CD14-positive monocyte (primary cell): ENCODE measurements around the gene SREK1. TPM values are rescaled to one million over a fixed set of nuclear protein-coding genes. Genes with fewer than 3 reads are reported as not detected.

Experiments used
- DNase-seq, 3 donors: peaks; one replicate each; pipeline ENCODE4 v3.0.0-alpha.2; 2011 to 2022
- H2AFZ ChIP-seq: 2 replicates; pipeline ENCODE4 v1.6.0; 2012; ENCODE audit warnings: mild to moderate bottlenecking, low read depth, low read length, inconsistent platforms; ENCODE audit not compliant: insufficient read depth, poor library complexity, severe bottlenecking
- H3K27ac ChIP-seq, 2 donors: 1 replicate in 1 of 2; 2 replicates in 1 of 2; pipeline ENCODE4 v1.5.1; 2012 to 2013; ENCODE audit warnings: low read length in 2 of 2, control low read depth in 1 of 2, inconsistent platforms in 1 of 2, low read depth in 1 of 2, mild to moderate bottlenecking in 1 of 2
- H3K27me3 ChIP-seq, 2 donors: one replicate each; pipeline versions ENCODE4 v1.6.0 to v1.6.1; 2011 to 2013; ENCODE audit warnings: low read length in 2 of 2; ENCODE audit not compliant: control insufficient read depth in 2 of 2, insufficient read depth in 2 of 2
- H3K36me3 ChIP-seq, 2 donors: replicated peaks in 1 of 2; 1 replicate in 1 of 2; 2 replicates in 1 of 2; pipeline versions ENCODE4 v1.5.1 to v1.6.1; 2012 to 2013; ENCODE audit warnings: low read length in 2 of 2, control low read depth in 1 of 2, inconsistent platforms in 1 of 2, mild to moderate bottlenecking in 1 of 2; ENCODE audit not compliant: insufficient read depth in 2 of 2, control insufficient read depth in 1 of 2
- H3K4me1 ChIP-seq, 2 donors: 1 replicate in 1 of 2; 2 replicates in 1 of 2; pipeline versions ENCODE4 v1.5.1 to v1.6.1; 2012 to 2013; ENCODE audit warnings: low read length in 2 of 2, control low read depth in 1 of 2, inconsistent platforms in 1 of 2, mild to moderate bottlenecking in 1 of 2, moderate library complexity in 1 of 2; ENCODE audit not compliant: insufficient read depth in 2 of 2, control insufficient read depth in 1 of 2
- H3K4me2 ChIP-seq: replicated peaks from 2 replicates; pipeline ENCODE3; 2012; ENCODE audit warnings: low read length, moderate library complexity, mild to moderate bottlenecking; ENCODE audit not compliant: poor library complexity, severe bottlenecking; ENCODE audit errors: extremely low read depth
- H3K4me3 ChIP-seq, 3 experiments: fragments of 200-600 bp in 1 of 3; sonication (generic) in 1 of 3; replicated peaks in 1 of 3; 1 replicate in 2 of 3; 2 replicates in 1 of 3; pipeline ENCODE4 v1.5.1; 2011 to 2013; ENCODE audit warnings: low read length in 3 of 3, mild to moderate bottlenecking in 3 of 3, control low read depth in 2 of 3, low read depth in 2 of 3, inconsistent platforms in 1 of 3, moderate library complexity in 1 of 3
- H3K79me2 ChIP-seq: 2 replicates; pipeline ENCODE4 v1.6.0; 2012; ENCODE audit warnings: mild to moderate bottlenecking, control low read depth, inconsistent platforms, low read length, moderate library complexity; ENCODE audit not compliant: insufficient read depth
- H3K9ac ChIP-seq: 2 replicates; pipeline ENCODE4 v1.6.0; 2017; ENCODE audit warnings: low read length, mild to moderate bottlenecking; ENCODE audit not compliant: insufficient read depth, poor library complexity, severe bottlenecking
- H3K9me3 ChIP-seq, 2 donors: replicated peaks in 1 of 2; 1 replicate in 1 of 2; 2 replicates in 1 of 2; pipeline versions ENCODE4 v1.5.1 to v1.6.1; 2012 to 2013; ENCODE audit warnings: low read length in 2 of 2, control low read depth in 1 of 2; ENCODE audit not compliant: control insufficient read depth in 1 of 2, insufficient read depth in 1 of 2
- H4K20me1 ChIP-seq: 2 replicates; pipeline ENCODE4 v1.6.0; 2012; ENCODE audit warnings: mild to moderate bottlenecking, low read length, control low read depth, moderate library complexity; ENCODE audit not compliant: insufficient read depth
- H3K27ac Mint-ChIP-seq, 7 donors: one replicate each; pipeline ENCODE4 v1.8.0; 2020; ENCODE audit warnings: mild to moderate bottlenecking in 7 of 7, mixed read lengths in 7 of 7, moderate library complexity in 6 of 7, inconsistent platforms in 2 of 7
- H3K27me3 Mint-ChIP-seq, 3 donors: one replicate each; pipeline ENCODE4 v1.8.0; 2021 to 2022; ENCODE audit warnings: low read depth in 3 of 3, mild to moderate bottlenecking in 3 of 3, mixed read lengths in 3 of 3, moderate library complexity in 3 of 3, inconsistent platforms in 1 of 3
- H3K36me3 Mint-ChIP-seq, 2 donors: one replicate each; pipeline ENCODE4 v1.8.0; 2020; ENCODE audit warnings: mixed read lengths in 2 of 2, inconsistent platforms in 1 of 2, mild to moderate bottlenecking in 1 of 2
- H3K4me1 Mint-ChIP-seq: one replicate; pipeline ENCODE4 v1.8.0; 2020; ENCODE audit warnings: mild to moderate bottlenecking, mixed read lengths
- H3K4me3 Mint-ChIP-seq, 2 donors: one replicate each; pipeline ENCODE4 v1.8.0; 2020; ENCODE audit warnings: mild to moderate bottlenecking in 2 of 2, mixed read lengths in 2 of 2, moderate library complexity in 1 of 2
- H3K9me3 Mint-ChIP-seq, 7 donors: one replicate each; pipeline ENCODE4 v1.8.0; 2020 to 2022; ENCODE audit warnings: mixed read lengths in 7 of 7, mild to moderate bottlenecking in 6 of 7, moderate library complexity in 6 of 7, inconsistent platforms in 2 of 7
- WGBS: methylation state at CpG from one replicate; pipeline ENCODE4 v1.1.5; 2013; ENCODE audit warnings: missing lambda C conversion rate; ENCODE audit not compliant: insufficient coverage; 5-methylcytosine and 5-hydroxymethylcytosine counted together
- intact Hi-C, 2 donors: fragments of 100-400 bp; cut with micrococcal nuclease; formaldehyde crosslinking; loops; one replicate each; pipeline versions ENCODE4 v1.15.0 to v1.15.1; 2023
- polyA plus RNA-seq, 3 donors: library from polyadenylated mRNA; depleted of rRNA in 1 of 3; unstranded in 2 of 3; stranded (reverse) in 1 of 3; fragments of 300-500 nt in 2 of 3; fragments of >200 nt in 1 of 3; fragmentation: Illumina TruSeq in 2 of 3; gene quantifications; 1 replicate in 2 of 3; 2 replicates in 1 of 3; pipeline ENCODE4 v1.2.3, GENCODE V29; 2012 to 2021
- TF ChIP-seq, protein P1 (sequence below): fragments of 200-600 bp; IDR thresholded peaks from one replicate; pipeline ENCODE4 v1.8.0; 2022; ENCODE audit warnings: antibody characterized with exemption, mild to moderate bottlenecking

SREK1 gene
- polyA plus RNA-seq, 3 donors, result 6.4 to 34.8 (median 9.8) TPM

DNA sequence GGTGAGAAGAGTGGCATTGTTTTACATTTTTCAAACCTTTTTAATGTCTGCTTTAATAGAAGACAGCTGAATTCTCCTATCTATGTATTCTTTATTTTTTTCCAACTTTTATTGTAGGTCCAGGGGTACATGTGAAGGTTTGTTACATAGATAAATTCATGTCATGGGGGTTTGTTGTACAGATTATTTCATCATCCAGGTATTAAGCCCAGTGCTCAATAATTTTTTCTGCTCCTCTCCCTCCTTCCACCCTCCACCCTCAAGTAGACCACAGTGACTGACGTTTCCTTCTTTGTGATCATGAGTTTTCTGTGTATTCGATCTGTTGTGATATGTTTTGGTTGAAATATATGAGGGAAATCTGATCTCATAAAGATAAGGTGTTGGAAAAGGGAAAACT is 1.7 kb upstream of the SREK1 start:
- Histone ChIP-seq H2AFZ (peak overlapping the region; percentile 31), H3K27me3 (no peaks in the 10 kb centered on the region), H3K79me2 (peaks cover 32% of the 10 kb centered on the region), H3K36me3 (no peaks in the 10 kb centered on the region), H3K4me2 (no peak overlapping the region), H4K20me1 (no peaks in the 10 kb centered on the region), H3K9ac (no peak overlapping the region), H3K9me3 (no peaks in the 10 kb centered on the region), H3K4me1 (peaks cover 11 to 26% of the 10 kb centered on the region in 2 donors), H3K4me3 (no peak overlapping the region), H3K27ac (no peak overlapping the region)
- no peaks in the 10 kb centered on the region for H3K36me3 Mint-ChIP-seq
- intact Hi-C loops, result loop anchor here (5.0 to 10.0 kb wide), 4 partner anchors 218 to 520 kb away; partner anchors contain the start of genes TRIM23 (in 2 of the 2), ERBIN (in 1 of the 2), NLN (in 1 of the 2) and SGTB (in 1 of the 2)
- WGBS, result no CpG with 5 or more reads among the region's 2 CpGs
- DNase-seq, result no peak
- H3K9me3 Mint-ChIP-seq, result no peaks in the 10 kb centered on the region
- no peak overlapping the region for H3K4me3 Mint-ChIP-seq
- no peaks in the 10 kb centered on the region for H3K27me3 Mint-ChIP-seq
- peak overlapping the region in 1 of 7 donors; percentile 7 for H3K27ac Mint-ChIP-seq
- TF ChIP-seq, protein P1, sequence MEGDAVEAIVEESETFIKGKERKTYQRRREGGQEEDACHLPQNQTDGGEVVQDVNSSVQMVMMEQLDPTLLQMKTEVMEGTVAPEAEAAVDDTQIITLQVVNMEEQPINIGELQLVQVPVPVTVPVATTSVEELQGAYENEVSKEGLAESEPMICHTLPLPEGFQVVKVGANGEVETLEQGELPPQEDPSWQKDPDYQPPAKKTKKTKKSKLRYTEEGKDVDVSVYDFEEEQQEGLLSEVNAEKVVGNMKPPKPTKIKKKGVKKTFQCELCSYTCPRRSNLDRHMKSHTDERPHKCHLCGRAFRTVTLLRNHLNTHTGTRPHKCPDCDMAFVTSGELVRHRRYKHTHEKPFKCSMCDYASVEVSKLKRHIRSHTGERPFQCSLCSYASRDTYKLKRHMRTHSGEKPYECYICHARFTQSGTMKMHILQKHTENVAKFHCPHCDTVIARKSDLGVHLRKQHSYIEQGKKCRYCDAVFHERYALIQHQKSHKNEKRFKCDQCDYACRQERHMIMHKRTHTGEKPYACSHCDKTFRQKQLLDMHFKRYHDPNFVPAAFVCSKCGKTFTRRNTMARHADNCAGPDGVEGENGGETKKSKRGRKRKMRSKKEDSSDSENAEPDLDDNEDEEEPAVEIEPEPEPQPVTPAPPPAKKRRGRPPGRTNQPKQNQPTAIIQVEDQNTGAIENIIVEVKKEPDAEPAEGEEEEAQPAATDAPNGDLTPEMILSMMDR, result no peak
- H3K4me1 Mint-ChIP-seq, result peaks cover 22% of the 10 kb centered on the region

DNA sequence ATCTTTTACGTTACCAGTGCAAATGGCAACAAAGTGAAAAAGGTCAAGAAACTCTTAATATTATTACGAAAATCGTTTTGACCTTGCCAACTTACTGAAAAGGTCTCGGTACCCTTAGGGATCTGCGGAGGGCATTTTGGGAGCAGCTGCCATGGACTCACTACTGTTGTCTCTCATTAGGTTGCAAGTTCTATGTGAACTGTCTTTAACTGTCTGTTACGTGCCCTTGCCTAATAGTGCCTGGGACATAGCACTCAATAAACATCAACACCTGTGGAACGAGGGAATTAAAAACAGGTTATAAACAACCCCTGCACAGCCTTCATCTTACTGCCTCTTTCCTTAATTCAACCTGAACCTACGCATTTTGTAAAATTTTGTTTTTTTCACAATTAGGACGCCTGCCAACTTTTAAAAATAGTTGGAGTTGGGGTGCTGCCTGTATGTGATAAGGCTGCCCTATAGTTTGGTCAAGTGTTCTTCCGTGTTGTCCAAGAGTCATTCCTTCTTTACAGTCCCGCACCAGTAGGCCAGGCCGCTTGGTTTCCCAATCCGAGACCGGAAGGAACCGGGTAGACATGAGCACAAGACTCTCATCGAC is 527 bp upstream of the SREK1 start:
- Mint-ChIP-seq H3K27me3 (no peaks in the 10 kb centered on the region), H3K36me3 (no peaks in the 10 kb centered on the region), H3K4me3 (peak overlapping the region; percentile 97), H3K4me1 (peaks cover 27% of the 10 kb centered on the region), H3K9me3 (no peaks in the 10 kb centered on the region), H3K27ac (peak overlapping the region; percentile 99 to 100 (median 100))
- Histone ChIP-seq H3K36me3 (no peaks in the 10 kb centered on the region), H3K27ac (peak overlapping the region; percentile 98 to 100), H3K79me2 (peaks cover 44% of the 10 kb centered on the region), H4K20me1 (peaks cover under 1% of the 10 kb centered on the region), H3K9me3 (no peaks in the 10 kb centered on the region), H2AFZ (peak overlapping the region; percentile 82), H3K4me2 (peak overlapping the region; percentile 83), H3K4me3 (peak overlapping the region; percentile 66 to 99 (median 86)), H3K4me1 (peaks cover 11 to 26% of the 10 kb centered on the region in 2 donors), H3K9ac (peak overlapping the region; percentile 98), H3K27me3 (no peaks in the 10 kb centered on the region)
- WGBS, result 35% methylated on average over 13 of the region's 16 CpGs
- no peak for DNase-seq
- intact Hi-C loops, result loop anchor here (5.0 to 10.0 kb wide), 4 partner anchors 219 to 521 kb away; partner anchors contain the start of genes TRIM23 (in 2 of the 2), ERBIN (in 1 of the 2), NLN (in 1 of the 2) and SGTB (in 1 of the 2)
- TF ChIP-seq, protein P1, result no peak
